ENCODE results near the gene CEP192.

The CEP192 gene

GRCh38 chr18:13158428-13158827 is 167.3 kb downstream of the CEP192 start:
- no peak for DNase-seq

DNA sequence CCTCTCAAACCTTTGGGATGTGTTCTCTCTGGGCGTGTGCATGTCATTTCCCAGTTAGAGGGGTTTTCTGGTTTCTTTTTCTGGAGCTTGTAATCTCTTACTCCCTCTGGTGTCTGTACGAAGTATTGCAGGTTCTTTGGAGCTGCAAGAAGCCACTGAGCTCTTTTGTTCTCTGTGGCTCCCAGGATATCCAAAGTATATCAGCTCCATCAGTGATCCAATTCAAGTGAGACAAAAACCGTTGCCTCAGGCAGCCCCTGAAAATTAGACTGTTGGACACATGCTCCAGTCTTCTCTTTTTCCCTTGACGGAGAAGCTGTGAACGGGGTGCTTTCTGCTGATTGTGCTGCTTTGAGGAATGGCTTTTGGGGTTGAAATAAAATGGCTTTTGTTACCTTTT is 168.4 kb downstream of the CEP192 start:
- no peak for DNase-seq

DNA sequence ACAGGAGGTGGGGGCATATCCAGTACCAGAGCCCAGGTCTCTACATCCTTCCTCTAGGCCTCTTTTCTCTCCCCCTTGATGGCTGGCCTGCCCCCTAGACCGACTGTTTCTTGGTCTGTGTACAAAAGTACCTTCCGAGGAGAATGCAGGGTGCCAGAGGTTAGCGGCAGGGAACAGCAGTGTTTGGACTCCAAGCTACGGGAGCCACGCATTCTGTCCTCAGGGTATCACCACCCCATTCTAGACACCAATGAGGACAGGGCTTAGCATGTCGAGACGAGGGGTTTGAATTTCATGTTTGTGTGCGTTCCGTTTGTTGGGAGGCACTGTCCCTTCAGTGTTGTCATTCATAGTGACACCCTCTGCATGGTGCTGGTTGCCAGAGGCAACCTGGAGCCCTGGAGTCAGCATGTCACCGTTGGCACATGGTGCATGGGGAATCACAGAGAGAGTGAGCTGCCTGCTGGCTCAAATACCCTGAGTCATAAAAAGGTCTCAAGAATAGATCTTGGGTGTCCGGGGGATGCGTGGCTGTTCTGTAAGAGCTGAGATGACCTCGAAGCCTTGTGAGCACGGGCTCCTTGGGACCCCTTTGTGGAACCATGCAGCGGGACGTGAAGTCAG is 170.2 kb downstream of the CEP192 start:
- DNase-seq, result no peak

DNA sequence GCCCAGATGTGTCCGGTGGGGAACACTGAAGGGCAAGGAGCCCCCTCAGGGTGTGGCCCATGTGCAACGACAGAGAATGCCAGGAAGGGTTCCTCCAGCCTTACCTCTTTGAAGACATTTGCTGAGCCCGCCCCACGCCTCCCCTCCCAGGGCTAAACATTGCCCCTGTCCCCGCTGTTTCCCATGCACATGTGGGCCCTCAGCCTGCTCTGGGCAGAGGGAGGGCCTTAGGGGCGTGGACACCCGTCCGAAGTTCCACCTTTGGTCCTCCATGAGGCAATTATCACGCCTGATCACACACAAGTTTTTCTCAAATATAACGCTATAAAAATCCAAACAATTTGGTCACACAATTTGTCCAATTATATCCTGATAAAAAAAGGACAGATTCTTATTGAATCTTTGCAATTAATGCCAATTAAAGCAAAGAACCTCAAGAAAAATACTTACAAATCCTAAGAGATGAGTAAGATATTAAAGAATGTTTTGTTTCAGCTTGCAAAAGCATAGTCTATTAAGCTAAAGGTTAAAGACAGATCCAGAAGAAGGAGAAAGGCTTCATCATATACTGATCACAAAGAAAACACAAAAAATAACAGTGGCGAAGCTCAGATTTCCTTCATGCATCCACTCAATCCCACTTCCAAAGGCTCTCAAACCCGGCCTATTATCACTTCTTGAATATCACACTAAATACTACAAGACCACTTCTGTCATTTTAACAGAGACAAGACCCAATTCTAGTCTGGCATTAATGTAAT is 172.2 kb downstream of the CEP192 start:
- DNase-seq, result no peak

GRCh38 chr18:13164406-13164805 is 173.2 kb downstream of the CEP192 start:
- DNase-seq, result no peak

DNA sequence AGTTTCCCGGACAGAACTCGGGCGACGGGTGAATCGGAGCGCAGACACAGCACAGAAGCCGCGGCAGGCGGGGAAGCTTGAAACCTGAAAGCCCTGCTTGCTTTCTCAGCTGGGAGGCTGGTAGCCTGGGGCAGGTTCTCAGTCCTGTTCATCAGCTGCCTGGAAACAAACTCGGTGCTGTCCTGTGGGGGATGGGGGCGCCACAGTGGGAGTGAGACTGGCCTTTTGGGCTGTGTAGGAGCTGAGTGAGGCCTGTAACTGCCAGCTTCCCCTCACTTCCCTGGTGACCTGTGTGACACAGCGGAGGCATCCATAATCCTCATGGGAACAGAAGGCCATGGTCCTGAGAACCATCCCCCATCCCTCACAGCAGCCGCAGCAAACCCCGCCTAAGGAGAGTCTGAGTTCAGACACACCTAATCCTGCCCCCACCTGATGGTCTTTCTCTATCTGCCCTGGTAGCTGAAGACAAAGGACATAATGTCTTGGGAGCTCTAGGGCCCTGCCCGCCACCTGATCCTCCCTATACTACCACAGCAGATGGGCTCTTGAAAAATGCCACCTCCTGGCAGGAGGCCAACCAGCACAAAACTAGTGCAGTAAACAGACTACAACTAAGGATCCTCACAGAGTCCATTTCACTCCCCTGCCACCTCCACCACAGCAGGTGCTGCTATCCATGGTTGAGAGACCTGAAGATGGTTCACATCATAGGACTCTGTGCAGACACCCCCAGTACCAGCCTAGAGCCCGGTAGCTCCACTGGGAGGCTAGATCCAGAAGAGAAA is 174.7 kb downstream of the CEP192 start:
- no peak for DNase-seq

GRCh38 chr18:13173578-13174145 is 182.5 kb downstream of the CEP192 start:
- no peak for DNase-seq
